ENCODE results near the gene GH1.
A peak's percentile ranks its signal among the peaks of the same experiment; 100 is the strongest.

Gene GH1

DNA sequence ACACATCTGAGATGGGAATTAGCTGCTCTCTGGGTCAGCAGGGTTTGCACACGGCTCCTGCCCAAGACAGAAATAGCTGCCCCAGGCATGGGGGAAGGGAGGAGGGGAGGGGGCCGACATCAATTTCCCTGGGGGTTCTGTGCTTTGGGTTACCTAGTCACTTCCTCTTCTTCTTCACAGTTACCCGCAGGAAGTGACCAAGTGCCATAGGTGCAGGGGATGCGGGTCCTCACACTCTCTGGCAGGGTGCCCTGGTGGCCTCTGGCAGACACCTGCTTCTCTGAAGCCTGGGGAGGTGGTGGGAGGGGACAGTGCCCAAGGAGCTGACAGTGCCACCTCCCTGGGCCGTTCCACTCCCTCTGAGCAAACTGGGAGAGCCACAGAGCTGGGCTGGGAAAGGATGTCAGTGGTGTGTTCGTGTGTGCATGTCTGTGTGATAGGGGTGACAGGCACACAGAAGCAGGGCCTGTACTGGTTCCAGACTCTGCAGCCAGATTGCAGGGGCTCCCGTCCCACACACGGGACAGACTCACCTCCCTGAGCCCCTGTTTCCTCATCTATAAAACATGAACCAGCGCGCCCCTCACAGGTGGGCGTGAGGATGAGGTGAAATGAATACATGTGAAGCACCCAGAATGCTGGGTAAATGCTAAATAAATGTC, 35.9 kb upstream of the GH1 start:
- TF ChIP-seq CTCF (IDR thresholded peaks at IDR 0.05; ENCODE audit: borderline replicate concordance, extremely low read depth, low read length, poor library complexity, severe bottlenecking): no peak
- TF ChIP-seq EZH2 (IDR thresholded peaks at IDR 0.05; ENCODE audit: borderline replicate concordance, low read depth, low read length, severe bottlenecking): no peak
- ATAC-seq (ENCODE audit: insufficient read depth, low read depth) (peak; percentile 88), DNase-seq (peak; percentile 76)
- Histone ChIP-seq H4K20me1 (ENCODE audit: insufficient read depth, low read length) (peaks cover 3% of the 10 kb centered on the region; the same call in 1 of the 2 replicates), H3K4me1 (ENCODE audit: insufficient read depth, low read length) (peaks cover 19% of the 10 kb centered on the region), H3K27ac (ENCODE audit: low read length) (peak overlapping the region; percentile 45), H3K4me3 (ENCODE audit: low read depth in 1 of 2, low read length in 2 of 2) (no peak overlapping the region), H3K36me3 (ENCODE audit: insufficient read depth, low read length) (no peaks in the 10 kb centered on the region), H3K9ac (ENCODE audit: low read depth, low read length) (no peak overlapping the region), H3K27me3 (ENCODE audit: insufficient read depth, low read length, poor library complexity) (no peaks in the 10 kb centered on the region), H3K4me2 (ENCODE audit: insufficient read depth, low read length) (0 out of 2 replicates have a peak overlapping the region, but pooled peaks have one; percentile 14), H3K79me2 (ENCODE audit: insufficient read depth, low read length) (no peaks in the 10 kb centered on the region), H2AFZ (ENCODE audit: low read depth, low read length) (peak overlapping the region; percentile 27; the same call in 1 of the 2 replicates), H3K9me3 (ENCODE audit: insufficient read depth, low read length, severe bottlenecking) (no peaks in the 10 kb centered on the region)

- no peak for ATAC-seq (ENCODE audit: insufficient read depth, low read depth)
- Histone ChIP-seq H3K27me3 (ENCODE audit: insufficient read depth, low read length, poor library complexity) (no peaks in the 10 kb centered on the region), H3K9me3 (ENCODE audit: insufficient read depth, low read length, severe bottlenecking) (no peaks in the 10 kb centered on the region), H3K36me3 (ENCODE audit: insufficient read depth, low read length) (no peaks in the 10 kb centered on the region), H3K9ac (ENCODE audit: low read depth, low read length) (no peak overlapping the region), H2AFZ (ENCODE audit: low read depth, low read length) (no peak overlapping the region), H3K79me2 (ENCODE audit: insufficient read depth, low read length) (no peaks in the 10 kb centered on the region), H3K4me3 (ENCODE audit: low read depth in 1 of 2, low read length in 2 of 2) (no peak overlapping the region), H3K27ac (ENCODE audit: low read length) (no peak overlapping the region), H3K4me1 (ENCODE audit: insufficient read depth, low read length) (peaks cover 24% of the 10 kb centered on the region), H3K4me2 (ENCODE audit: insufficient read depth, low read length) (no peak overlapping the region), H4K20me1 (ENCODE audit: insufficient read depth, low read length) (peaks cover 3% of the 10 kb centered on the region; the same call in 1 of the 2 replicates)
- no peak for DNase-seq
- peak; percentile 44 for TF ChIP-seq CTCF (IDR thresholded peaks at IDR 0.05; ENCODE audit: borderline replicate concordance, extremely low read depth, low read length, poor library complexity, severe bottlenecking)
- TF ChIP-seq EZH2 (IDR thresholded peaks at IDR 0.05; ENCODE audit: borderline replicate concordance, low read depth, low read length, severe bottlenecking): no peak
These were observed 32.6 kb upstream of the GH1 start for GRCh38 chr17:63950940-63951907.

DNA sequence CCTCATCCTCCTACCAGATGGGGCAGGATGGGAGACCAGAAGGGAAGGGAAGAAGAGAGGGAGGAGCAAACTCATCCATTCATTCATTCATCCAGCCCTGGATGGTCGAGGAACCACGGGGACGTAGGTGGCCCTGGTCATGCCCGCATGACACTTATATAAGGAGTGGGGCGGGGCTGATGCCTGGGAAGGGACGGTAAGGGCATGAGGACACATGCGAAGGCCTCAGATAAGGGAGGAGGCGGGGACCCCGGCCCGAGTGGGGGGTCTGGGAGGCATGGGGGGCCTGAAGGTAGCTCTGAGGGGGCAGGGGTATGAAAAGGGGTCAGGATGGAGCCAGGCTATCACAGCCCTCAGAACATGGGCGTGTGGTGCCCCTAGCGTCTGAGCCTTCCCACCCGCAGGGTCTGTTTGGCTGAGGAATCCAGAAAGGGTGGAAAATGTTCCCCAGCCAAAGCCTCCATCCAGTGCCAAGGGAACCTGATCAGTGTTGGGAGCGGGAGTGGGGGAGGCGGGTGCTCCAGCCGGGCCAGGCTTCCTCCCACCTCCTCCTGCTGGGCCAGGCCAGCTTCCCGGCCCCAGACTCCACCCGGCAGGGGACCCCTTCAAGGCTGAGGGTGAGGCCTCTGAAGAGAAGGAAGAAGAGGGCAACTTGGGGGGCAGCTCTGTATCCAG, 31.1 kb upstream of the GH1 start:
- ATAC-seq (ENCODE audit: insufficient read depth, low read depth) (no peak), DNase-seq (no peak)
- Histone ChIP-seq H3K4me2 (ENCODE audit: insufficient read depth, low read length) (no peak overlapping the region), H3K9me3 (ENCODE audit: insufficient read depth, low read length, severe bottlenecking) (no peaks in the 10 kb centered on the region), H3K27me3 (ENCODE audit: insufficient read depth, low read length, poor library complexity) (no peaks in the 10 kb centered on the region), H3K79me2 (ENCODE audit: insufficient read depth, low read length) (no peaks in the 10 kb centered on the region), H3K36me3 (ENCODE audit: insufficient read depth, low read length) (no peaks in the 10 kb centered on the region), H2AFZ (ENCODE audit: low read depth, low read length) (no peak overlapping the region), H3K27ac (ENCODE audit: low read length) (no peak overlapping the region), H3K4me3 (ENCODE audit: low read depth in 1 of 2, low read length in 2 of 2) (no peak overlapping the region), H4K20me1 (ENCODE audit: insufficient read depth, low read length) (0 out of 2 replicates have a peak, but pooled peaks cover under 1% of the 10 kb centered on the region), H3K9ac (ENCODE audit: low read depth, low read length) (no peak overlapping the region), H3K4me1 (ENCODE audit: insufficient read depth, low read length) (peaks cover 16% of the 10 kb centered on the region)
- TF ChIP-seq CTCF (IDR thresholded peaks at IDR 0.05; ENCODE audit: borderline replicate concordance, extremely low read depth, low read length, poor library complexity, severe bottlenecking): no peak
- TF ChIP-seq EZH2 (IDR thresholded peaks at IDR 0.05; ENCODE audit: borderline replicate concordance, low read depth, low read length, severe bottlenecking): no peak
